ENCODE results near the gene CPNE1. TPM values are rescaled to one million over a fixed set of nuclear protein-coding genes. Genes with fewer than 3 reads are reported as not detected.

CPNE1 gene
- total and polyA plus RNA-seq, 2 experiments from 2014 or later, result 166 to 172 TPM

DNA sequence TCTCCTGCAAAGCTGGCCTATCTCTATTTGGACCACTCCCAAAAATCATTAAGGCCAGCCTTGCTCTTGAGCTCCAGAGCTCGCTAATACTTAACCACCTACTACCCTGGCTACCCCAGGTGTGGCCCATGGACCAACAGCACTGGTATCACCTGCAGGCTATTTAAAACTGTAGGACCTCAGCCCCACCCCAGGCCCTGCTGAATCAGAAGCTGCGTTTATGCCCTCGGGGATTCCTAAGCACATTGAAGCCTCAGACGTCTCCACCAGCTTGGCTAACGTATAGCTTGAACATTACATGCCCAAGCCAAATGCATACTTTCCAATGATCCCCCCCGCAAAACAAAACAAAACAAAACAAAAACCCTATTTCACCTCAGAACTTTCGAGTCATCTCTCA, 68.8 kb downstream of the CPNE1 start:
- Histone ChIP-seq H3K4me3 (no peak overlapping the region), H3K4me2 (ENCODE audit: unreplicated experiment) (no peak overlapping the region), H3K36me3 (ENCODE audit: low read depth) (no peaks in the 10 kb centered on the region), H4K20me1 (ENCODE audit: insufficient read depth) (no peaks in the 10 kb centered on the region), H2AFZ (no peak overlapping the region), H3K4me1 (ENCODE audit: insufficient read depth) (peaks cover under 1% of the 10 kb centered on the region; the same call in 1 of the 2 replicates), H3K9me2 (ENCODE audit: insufficient read depth) (no peaks in the 10 kb centered on the region), H3K9me3 (ENCODE audit: low read depth) (no peaks in the 10 kb centered on the region), H3K27me3 (replicated peaks; ENCODE audit: insufficient read depth) (peaks cover 3% of the 10 kb centered on the region; the same call in 1 of the 2 replicates), H3K79me2 (ENCODE audit: insufficient read depth) (no peaks in the 10 kb centered on the region), H3K9ac (no peak overlapping the region), H3K27ac (no peak overlapping the region), H3F3A (ENCODE audit: insufficient read depth) (no peaks in the 10 kb centered on the region)
- in situ Hi-C loops (cut with MboI), result no loop called here
- WGBS, 2 experiments (ENCODE audit: low coverage in 1 of 2, low lambda C conversion rate in 2 of 2, missing lambda C conversion rate in 2 of 2), result 62 to 63% methylated on average over 7 of the region's 7 CpGs
- no peak for DNase-seq
- TF ChIP-seq EZH2 (IDR thresholded peaks at IDR 0.05; ENCODE audit: insufficient read depth, poor library complexity, severe bottlenecking) (no peak), EZH2phosphoT487 (IDR thresholded peaks at IDR 0.05; ENCODE audit: insufficient read depth, low read depth) (no peak)

DNA sequence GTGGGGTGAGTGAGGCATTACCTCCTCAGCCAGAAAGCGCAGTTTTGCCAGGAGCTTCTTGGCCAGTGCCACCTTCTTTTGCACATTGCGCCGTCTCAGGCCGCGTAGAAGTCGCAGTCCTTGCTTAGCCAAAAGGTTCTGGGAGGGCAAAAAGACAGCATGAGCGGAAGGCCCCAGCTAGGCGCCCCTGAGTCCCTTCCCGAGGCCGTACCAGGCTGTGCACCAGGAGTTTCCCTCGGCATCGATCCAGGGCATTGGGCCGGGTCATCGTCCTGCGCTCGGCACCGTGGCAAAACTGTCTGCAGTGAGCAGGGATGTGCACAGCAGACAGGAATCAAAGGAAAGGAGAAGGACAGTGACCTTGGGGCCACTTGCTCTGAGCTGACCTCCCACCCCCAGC, 69.2 kb downstream of the CPNE1 start:
- no peak for TF ChIP-seq EZH2 (IDR thresholded peaks at IDR 0.05; ENCODE audit: insufficient read depth, poor library complexity, severe bottlenecking)
- TF ChIP-seq EZH2phosphoT487 (IDR thresholded peaks at IDR 0.05; ENCODE audit: insufficient read depth, low read depth), result no peak
- Histone ChIP-seq H3F3A (ENCODE audit: insufficient read depth) (no peaks in the 10 kb centered on the region), H3K9me3 (ENCODE audit: low read depth) (no peaks in the 10 kb centered on the region), H3K4me1 (ENCODE audit: insufficient read depth) (no peaks in the 10 kb centered on the region), H4K20me1 (ENCODE audit: insufficient read depth) (no peaks in the 10 kb centered on the region), H3K4me2 (ENCODE audit: unreplicated experiment) (no peak overlapping the region), H2AFZ (no peak overlapping the region), H3K36me3 (ENCODE audit: low read depth) (no peaks in the 10 kb centered on the region), H3K9ac (no peak overlapping the region), H3K27me3 (replicated peaks; ENCODE audit: insufficient read depth) (no peaks in the 10 kb centered on the region), H3K4me3 (no peak overlapping the region), H3K9me2 (ENCODE audit: insufficient read depth) (no peaks in the 10 kb centered on the region), H3K79me2 (ENCODE audit: insufficient read depth) (no peaks in the 10 kb centered on the region), H3K27ac (no peak overlapping the region)
- DNase-seq, result no peak
- 82% methylated on average over 17 of the region's 17 CpGs for WGBS, 2 experiments (ENCODE audit: low coverage in 1 of 2, low lambda C conversion rate in 2 of 2, missing lambda C conversion rate in 2 of 2)
- in situ Hi-C loops (cut with MboI), result no loop called here

DNA sequence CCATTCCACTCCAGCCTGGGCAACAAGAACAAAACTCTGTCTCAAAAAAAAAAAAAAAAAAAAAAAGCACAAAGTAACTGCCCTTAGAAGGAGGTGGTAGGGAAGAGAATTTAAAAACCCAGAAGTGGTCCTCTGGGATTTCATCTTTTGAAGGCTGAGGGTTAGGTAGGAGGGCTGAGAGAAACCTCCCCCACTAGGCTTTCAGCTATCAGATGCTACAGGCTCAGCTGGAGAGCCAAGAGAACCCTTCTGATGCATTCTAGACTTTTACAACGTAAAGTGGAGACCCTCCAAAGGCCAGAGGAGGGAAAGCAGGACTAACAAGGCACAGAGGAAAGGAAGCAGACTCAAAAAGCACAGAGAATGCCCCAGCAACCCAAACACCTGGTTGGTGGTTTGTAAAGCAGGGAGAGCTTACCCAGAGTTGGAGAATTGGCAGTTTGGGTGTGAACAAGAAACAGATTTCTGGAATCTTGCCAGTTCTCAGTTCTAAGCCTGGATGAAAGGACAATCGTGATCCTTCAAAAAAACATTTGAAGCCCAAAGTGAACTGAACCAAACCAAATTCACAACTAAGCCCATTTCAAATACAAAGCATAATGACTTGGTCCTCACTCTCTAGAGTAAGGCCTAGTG, 72.2 kb downstream of the CPNE1 start:
- Histone ChIP-seq H3K36me3 (ENCODE audit: low read depth) (no peaks in the 10 kb centered on the region), H3K4me2 (ENCODE audit: unreplicated experiment) (no peak overlapping the region), H3K9me3 (ENCODE audit: low read depth) (no peaks in the 10 kb centered on the region), H3K79me2 (ENCODE audit: insufficient read depth) (no peaks in the 10 kb centered on the region), H3K9me2 (ENCODE audit: insufficient read depth) (no peaks in the 10 kb centered on the region), H3K27ac (no peak overlapping the region), H3K4me3 (no peak overlapping the region), H3K27me3 (replicated peaks; ENCODE audit: insufficient read depth) (no peaks in the 10 kb centered on the region), H3F3A (ENCODE audit: insufficient read depth) (no peaks in the 10 kb centered on the region), H4K20me1 (ENCODE audit: insufficient read depth) (no peaks in the 10 kb centered on the region), H2AFZ (no peak overlapping the region), H3K9ac (no peak overlapping the region), H3K4me1 (ENCODE audit: insufficient read depth) (no peaks in the 10 kb centered on the region)
- no peak for DNase-seq
- WGBS, 2 experiments (ENCODE audit: low coverage in 1 of 2, low lambda C conversion rate in 2 of 2, missing lambda C conversion rate in 2 of 2), result 16 to 29% methylated on average over 2 of the region's 2 CpGs
- in situ Hi-C loops (cut with MboI), result no loop called here
- TF ChIP-seq EZH2 (IDR thresholded peaks at IDR 0.05; ENCODE audit: insufficient read depth, poor library complexity, severe bottlenecking) (no peak), EZH2phosphoT487 (IDR thresholded peaks at IDR 0.05; ENCODE audit: insufficient read depth, low read depth) (no peak)

DNA sequence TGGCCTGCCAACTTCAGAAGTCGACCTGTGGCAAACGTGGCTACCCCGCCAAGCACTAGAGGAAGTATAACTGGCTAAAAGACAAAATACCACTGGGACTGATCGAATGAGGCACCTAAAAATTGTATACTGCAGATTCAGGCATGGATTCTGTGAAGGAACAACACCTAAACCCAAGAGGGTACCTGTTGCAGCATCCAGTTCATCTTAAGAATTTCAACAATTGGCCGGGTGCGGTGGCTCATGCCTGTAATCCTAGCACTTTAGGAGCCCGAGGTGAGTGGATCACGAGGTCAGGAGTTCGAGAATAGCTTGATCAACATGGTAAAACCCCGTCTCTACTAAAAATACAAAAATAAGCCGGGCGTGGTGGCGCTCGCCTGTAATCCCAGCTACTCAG, 76.3 kb downstream of the CPNE1 start:
- 86% methylated on average over 14 of the region's 14 CpGs for WGBS, 2 experiments (ENCODE audit: low coverage in 1 of 2, low lambda C conversion rate in 2 of 2, missing lambda C conversion rate in 2 of 2)
- Histone ChIP-seq H3K9ac (no peak overlapping the region), H3K4me1 (ENCODE audit: insufficient read depth) (no peaks in the 10 kb centered on the region), H3K4me2 (ENCODE audit: unreplicated experiment) (no peak overlapping the region), H3K9me2 (ENCODE audit: insufficient read depth) (no peaks in the 10 kb centered on the region), H3K36me3 (ENCODE audit: low read depth) (no peaks in the 10 kb centered on the region), H4K20me1 (ENCODE audit: insufficient read depth) (no peaks in the 10 kb centered on the region), H3K79me2 (ENCODE audit: insufficient read depth) (no peaks in the 10 kb centered on the region), H3K27me3 (replicated peaks; ENCODE audit: insufficient read depth) (no peaks in the 10 kb centered on the region), H3K4me3 (no peak overlapping the region), H3K27ac (no peak overlapping the region), H3K9me3 (ENCODE audit: low read depth) (no peaks in the 10 kb centered on the region), H3F3A (ENCODE audit: insufficient read depth) (no peaks in the 10 kb centered on the region), H2AFZ (no peak overlapping the region)
- no peak for TF ChIP-seq EZH2 (IDR thresholded peaks at IDR 0.05; ENCODE audit: insufficient read depth, poor library complexity, severe bottlenecking)
- no peak for TF ChIP-seq EZH2phosphoT487 (IDR thresholded peaks at IDR 0.05; ENCODE audit: insufficient read depth, low read depth)
- in situ Hi-C loops (cut with MboI), result no loop called here
- no peak for DNase-seq
